GM18505 (cell line): ENCODE data around the gene FNDC10.

Source experiments
- ATAC-seq: cut with Tn5 transposase; IDR thresholded peaks from one replicate; pipeline ENCODE4 v1.9.1; 2021; ENCODE audit not compliant: unreplicated experiment
- POLR2A ChIP-seq: IDR thresholded peaks from 4 replicates; pipeline ENCODE4 v1.6.1; 2011; ENCODE audit warnings: borderline replicate concordance; ENCODE audit not compliant: insufficient read depth, insufficient read length; ENCODE audit errors: extremely low read depth

FNDC10 gene

DNA sequence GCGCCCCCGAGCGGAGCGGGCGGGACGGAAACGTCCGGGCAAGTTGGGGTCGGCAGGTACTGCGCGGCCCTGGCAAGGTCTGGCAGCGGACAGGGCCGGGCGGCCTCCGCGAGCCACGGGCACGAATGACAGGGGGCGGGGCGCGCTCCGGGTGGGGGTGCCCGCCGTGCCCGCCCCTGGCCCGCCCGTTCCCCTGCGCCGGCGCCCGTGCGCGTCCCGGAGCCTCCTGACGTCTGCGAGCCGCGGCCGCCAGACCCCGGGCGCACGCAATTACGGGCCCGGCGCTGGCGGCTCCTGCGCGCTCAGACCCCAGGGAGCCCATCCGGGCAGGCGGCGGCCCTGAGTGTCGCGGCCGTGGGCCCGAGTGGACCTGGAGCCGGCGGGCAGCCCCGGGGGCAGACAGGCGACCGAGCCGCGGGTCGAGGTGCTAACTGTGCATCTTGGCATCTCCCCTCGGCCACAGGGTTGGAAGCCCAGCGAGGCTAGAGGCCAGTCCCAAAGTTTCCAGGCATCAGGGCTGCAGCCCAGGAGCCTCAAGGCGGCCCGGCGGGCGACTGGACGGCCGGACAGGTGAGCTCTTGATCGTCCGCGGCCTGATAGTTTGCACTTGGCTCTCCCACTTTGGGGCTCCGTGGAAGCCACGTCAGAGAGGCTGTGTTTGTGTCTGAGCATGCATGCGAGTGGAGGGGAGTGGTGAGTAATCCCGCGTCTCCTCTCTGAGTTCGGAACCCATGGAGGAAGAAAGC lies 16.3 kb upstream of the FNDC10 start:
- ATAC-seq, result peak; percentile 21

DNA sequence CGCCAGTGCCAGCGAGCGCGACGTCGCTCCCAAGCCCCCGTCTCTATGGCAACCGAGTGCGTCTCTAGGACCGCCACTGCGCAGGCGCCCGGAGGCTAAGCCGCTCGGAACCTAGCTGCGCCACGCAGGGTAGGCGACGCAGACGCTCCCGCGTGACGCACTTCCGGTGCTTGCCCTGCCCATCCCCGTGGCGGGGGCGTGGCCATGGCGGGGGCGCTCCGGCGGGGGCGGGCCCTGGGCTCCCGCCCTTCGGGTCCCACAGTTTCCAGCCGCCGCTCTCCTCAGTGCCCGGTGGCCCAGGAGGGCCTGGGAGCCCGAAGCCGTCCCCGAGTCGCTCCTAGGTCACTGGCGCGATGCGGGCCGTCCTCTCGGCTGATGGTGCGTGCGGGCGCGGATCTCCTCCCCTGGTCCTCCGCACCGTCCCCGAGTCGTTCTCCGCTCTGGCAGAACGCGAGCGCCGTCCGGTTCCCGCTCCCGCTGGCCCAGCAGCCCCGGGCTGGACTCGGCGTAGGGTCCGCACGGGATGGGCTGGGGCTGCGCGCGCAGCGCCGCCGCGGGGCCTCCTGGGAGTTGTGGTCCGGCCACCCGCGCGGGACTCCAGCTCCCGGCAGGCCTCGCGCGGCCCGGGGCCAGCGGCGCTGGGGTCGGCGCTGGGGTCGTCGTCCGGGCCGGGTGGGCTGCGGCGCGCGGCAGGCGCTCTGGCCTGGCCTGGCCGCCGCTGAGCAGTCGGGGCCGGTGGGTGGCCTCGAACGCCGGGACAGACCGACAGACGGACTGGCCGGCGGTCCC lies 15.5 kb upstream of the FNDC10 start, which contains the start of gene MIB2:
MIB2 (plus strand) TSS at position 245 of the 789 bp plus-strand sequence. CDS start 7,953 bp downstream, outside the sequence.
- peak; percentile 69 for ATAC-seq
- peak; percentile 76 for TF ChIP-seq POLR2A

More for the DNA sequence above, 16.3 kb upstream of the FNDC10 start:
- no peak for TF ChIP-seq POLR2A

DNA sequence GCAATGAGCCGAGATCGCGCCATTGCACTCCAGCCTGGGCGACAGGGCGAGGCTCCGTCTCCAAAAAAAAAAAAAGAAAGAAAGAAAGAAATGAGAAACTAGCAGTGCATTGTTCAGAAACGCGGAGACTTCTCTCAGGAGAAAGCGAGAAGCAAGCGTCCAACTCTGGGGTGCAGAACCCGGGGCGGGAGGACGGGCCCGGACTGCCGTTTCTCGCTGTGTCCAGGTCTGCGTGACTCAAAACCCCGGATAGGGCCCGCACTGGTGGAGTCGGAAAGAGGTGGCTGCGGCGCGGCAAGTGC lies 15.0 kb upstream of the FNDC10 start:
- no peak for TF ChIP-seq POLR2A
- no peak for ATAC-seq

DNA sequence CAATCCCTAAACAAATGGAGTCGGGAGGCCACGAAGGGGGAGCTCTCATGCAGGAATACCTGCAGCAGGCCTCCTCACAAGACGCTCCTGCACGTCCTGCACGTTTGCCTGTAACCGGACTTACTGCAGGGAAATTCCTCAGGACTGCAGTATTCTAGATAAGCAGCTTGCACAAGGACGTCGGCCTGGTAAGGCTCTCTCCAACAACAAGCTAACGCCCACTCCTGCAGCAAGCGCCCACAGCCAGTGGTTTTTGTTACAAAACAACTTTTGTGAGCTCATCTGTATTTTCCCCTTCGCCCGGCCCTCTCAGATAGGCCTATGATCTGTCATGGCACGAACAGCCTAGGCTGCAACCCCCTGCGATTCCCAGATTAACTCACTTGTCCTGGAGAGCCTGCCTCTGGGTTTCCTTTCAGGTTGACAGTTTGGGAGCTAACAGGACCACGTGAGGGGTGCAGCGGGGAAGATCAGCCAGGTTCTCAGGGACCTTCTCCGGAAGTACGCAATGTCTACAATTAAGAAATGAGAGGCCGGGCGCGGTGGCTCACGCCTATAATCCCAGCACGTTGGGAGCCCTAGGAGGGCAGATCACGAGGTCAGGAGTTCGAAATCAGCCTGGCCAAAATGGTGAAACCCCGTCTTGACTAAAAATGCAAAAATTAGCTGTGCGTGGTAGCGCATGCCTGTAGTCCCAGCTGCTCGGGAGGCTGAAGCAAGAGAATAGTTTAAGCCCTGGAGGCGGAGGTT lies 14.4 kb upstream of the FNDC10 start:
- no peak for TF ChIP-seq POLR2A
- ATAC-seq, result no peak

DNA sequence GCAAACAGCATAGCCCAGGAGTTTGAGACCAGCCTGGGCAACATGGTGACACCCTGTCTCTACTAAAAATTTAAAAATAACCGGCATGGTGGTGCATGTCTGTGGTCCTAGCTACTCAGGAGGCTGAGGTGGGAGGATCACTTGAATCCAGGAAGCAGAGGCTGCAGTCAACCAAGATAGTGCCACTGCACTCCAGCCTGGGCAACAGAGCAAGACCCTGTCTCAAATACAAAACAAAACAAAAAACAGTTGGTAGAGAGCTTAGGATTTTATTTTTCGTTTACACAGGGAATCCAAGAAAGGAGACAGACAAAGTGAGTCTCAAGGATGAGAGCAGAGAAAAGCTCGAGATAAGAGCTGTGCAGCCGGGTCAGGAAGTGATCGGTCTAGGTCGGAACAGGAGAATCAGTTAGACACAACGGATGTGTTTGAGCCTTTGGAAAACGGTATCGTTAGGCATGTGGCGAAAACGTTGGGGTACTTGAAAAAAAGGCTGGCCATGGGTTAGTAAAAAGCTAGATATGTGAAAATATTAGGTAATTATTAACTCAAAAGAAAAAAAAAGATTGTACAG lies 13.7 kb upstream of the FNDC10 start:
- ATAC-seq, result no peak
- no peak for TF ChIP-seq POLR2A

DNA sequence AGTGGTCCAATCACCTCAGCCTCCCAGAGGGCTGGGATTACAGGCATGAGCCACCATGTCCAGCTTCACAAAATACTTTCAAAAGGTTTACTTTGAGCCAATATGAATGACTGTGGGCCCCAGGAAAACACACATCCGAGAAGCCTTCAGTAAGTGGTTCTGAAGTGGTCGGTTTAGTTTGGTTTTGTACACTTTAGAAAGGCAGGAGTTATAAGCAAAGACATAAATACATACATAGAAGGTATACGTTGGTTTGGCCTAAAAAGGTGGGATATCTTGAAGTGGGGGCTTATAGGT lies 12.1 kb upstream of the FNDC10 start:
- no peak for ATAC-seq
- TF ChIP-seq POLR2A, result no peak

DNA sequence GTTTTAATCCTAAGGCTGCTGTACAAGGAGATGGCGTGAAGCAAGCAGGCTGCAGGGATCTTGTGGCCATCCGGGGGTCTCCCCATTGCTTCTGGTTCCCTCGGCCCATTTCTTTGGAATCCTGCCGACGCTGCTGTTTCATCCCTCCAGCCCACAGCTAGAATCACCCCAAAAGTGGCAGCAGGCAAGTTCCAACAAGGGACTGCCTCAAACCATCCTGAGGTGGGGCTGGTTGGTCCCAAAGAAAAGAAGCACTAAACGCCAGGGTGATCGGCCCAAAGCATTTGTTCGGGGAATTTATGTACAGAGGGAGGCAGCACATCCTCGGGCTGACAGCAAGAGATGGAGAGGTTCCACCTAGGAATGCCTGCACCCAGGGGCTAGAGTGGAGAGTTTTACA lies 10.9 kb upstream of the FNDC10 start:
- TF ChIP-seq POLR2A, result no peak

DNA sequence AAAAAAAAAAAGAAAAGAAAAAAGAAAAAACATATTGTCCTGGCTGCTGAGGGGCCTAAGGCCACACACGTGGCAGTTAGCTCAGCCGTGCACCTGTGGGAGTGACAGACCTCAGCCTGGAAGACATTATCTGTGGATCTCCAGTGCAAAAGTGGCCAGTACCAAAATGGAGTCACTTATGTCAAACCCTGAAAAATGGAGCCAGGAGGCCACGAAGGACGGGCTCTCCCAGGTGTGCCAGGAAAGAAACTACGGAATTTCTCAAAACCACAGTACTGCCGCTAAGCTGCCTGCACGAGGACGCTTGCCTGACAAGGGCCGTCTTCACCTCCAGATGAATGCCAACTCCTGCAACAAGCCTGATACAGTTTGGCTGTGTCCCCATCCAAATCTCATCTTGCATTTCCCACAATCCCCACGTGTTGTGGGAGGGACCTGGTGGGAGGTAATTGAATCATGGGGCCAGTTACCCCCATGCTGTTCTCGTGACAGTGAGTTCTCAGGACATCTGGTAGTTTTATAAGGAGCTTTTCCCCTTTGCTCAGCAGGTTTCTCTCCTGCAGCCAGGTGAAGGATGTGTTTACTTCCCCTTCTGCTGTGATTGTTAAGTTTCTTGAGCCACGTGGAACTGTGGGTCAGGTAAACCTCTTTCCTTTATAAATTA lies 10.0 kb upstream of the FNDC10 start:
- TF ChIP-seq POLR2A, result no peak
- no peak for ATAC-seq

More for the DNA sequence above, 10.9 kb upstream of the FNDC10 start:
- ATAC-seq, result no peak

DNA sequence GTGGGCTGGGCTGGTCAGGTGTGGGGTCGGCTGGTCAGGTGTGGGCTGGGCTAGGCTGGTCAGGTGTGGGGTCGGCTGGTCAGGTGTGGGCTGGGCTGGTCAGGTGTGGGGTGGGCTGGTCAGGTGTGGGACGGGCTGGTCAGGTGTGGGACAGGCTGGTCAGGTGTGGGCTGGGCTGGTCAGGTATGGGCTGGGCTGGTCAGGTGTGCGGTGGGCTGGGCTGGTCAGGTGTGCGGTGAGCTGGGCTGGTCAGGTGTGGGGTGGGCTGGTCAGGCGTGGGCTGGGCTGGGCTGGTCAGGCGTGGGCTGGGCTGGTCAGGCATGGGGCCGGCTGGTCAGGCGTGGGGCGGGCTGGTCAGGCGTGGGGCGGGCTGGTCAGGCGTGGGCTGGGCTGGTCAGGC lies 6.3 kb upstream of the FNDC10 start:
- TF ChIP-seq POLR2A, result no peak
- no peak for ATAC-seq

DNA sequence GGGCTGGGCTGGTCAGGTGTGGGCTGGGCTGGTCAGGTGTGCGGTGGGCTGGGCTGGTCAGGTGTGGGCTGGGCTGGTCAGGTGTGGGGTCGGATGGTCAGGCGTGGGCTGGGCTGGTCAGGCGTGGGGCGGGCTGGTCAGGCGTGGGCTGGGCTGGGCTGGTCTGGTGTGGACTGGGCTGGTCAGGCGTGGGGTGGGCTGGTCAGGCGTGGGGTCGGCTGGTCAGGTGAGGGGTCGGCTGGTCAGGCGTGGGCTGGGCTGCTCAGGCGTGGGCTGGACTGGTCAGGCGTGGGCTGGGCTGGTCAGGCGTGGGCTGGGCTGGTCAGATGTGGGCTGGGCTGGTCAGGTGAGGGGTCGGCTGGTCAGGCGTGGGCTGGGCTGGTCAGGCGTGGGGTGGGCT lies 5.8 kb upstream of the FNDC10 start:
- no peak for ATAC-seq
- TF ChIP-seq POLR2A, result no peak

DNA sequence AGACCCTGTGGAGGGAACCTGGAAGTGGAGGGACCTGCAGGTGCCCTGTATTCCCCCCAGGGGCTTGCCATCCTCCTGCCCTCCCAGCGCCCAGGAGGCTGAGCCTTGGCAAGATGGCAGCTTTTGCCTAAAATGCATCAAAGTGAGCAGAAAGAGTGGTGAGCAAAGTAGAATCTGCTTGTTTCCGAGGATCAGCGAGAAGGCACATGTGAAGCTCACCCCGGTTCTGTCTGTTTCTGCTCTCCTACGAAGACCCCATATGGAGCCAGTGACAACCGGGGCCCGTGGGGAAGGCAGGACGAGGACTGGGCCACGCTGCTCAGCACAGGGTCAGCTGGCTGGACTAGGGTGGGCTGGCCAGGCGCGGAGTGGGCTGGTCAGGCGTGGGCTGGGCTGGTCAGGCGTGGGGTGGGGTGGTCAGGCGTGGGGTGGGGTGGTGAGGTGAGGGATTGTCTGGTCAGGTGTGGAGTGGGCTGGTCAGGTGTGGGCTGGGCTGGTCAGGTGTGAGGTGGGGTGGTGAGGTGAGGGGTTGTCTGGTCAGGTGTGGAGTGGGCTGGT lies 5.2 kb upstream of the FNDC10 start:
- ATAC-seq, result no peak
- TF ChIP-seq POLR2A, result no peak

DNA sequence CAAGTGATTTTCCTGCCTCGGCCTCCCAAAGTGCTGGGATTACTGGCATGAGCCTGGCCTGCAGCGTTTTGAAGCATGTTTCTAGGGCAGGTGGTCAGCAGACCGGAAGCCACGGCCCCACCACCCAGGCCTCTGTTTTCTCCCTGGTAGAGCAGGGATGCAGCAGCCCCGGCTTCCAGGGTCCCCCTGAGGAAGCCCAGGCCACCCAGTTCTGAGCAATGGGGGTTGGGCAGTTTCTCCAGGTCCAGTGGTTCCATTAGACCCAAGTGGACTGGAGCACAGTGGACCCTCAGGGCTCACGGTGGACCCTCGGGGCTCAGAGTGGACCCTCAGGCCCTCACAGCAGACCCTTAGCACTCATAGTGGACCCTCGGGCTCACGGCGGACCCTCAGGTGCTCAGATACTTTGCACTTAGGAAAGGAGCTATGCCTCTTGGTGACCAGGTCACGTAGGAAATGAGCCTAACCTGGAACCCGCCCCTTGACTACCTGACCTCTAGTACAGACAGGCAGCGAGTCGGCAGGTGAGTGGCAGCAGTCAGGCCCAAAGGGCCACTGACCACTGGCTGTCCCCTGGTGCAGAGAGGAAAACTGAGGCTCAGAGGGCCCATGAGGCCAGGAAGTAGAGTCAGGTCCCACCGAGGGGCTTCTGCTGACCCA lies 4.6 kb upstream of the FNDC10 start:
- ATAC-seq, result no peak
- no peak for TF ChIP-seq POLR2A
